ENCODE measurements around the gene SH3GL1. TPM values are rescaled to one million over a fixed set of nuclear protein-coding genes. Genes with fewer than 3 reads are reported as not detected.
A peak's percentile ranks its signal among the peaks of the same experiment; 100 is the strongest.
"Not testable (repeated sequence)": the region's sequence is repeated elsewhere in the genome, so short reads cannot be mapped to it uniquely, and the experiment has no call there.

SH3GL1 gene
- total RNA-seq, 2 experiments from 2014 or later = 62.1 to 64.0 TPM

- ChIA-PET POLR2A (no interaction called here), CTCF (interaction anchor here (5.7 kb wide), 1 partner anchor 83 kb away, joined by 69 read pairs; no protein-coding TSS in a partner anchor)
- Mint-ChIP-seq H3K36me3 (ENCODE audit: low read depth) (peaks cover 13% of the 10 kb centered on the region), H3K27ac (no peak overlapping the region), H3K4me3 (no peak overlapping the region), H3K4me1 (peaks cover 3% of the 10 kb centered on the region), H3K27me3 (no peaks in the 10 kb centered on the region), H3K9me3 (no peaks in the 10 kb centered on the region)
- DNase-seq = no peak
Measured at GRCh38 chr19:4350111-4350510, 50.2 kb downstream of the SH3GL1 start.

GRCh38 chr19:4349225-4349624, 51.1 kb downstream of the SH3GL1 start:
- H3K4me1 Mint-ChIP-seq, H3K27ac Mint-ChIP-seq, CTCF ChIA-PET, H3K9me3 Mint-ChIP-seq, H3K4me3 Mint-ChIP-seq, DNase-seq, POLR2A ChIA-PET, H3K27me3 Mint-ChIP-seq: not testable (repeated sequence)
- H3K36me3 Mint-ChIP-seq (ENCODE audit: low read depth) = peaks cover 10% of the 10 kb centered on the region

GRCh38 chr19:4347521-4347920, 52.8 kb downstream of the SH3GL1 start:
- ChIA-PET POLR2A (no interaction called here), CTCF (interaction anchor here (0.6 to 1.3 kb wide), 2 partner anchors 80 to 1144 kb away, joined by 3 read pairs; no protein-coding TSS in a partner anchor)
- no peak overlapping the region for H3K27ac Mint-ChIP-seq
- H3K36me3 Mint-ChIP-seq (ENCODE audit: low read depth) = peaks cover 10% of the 10 kb centered on the region
- no peaks in the 10 kb centered on the region for H3K9me3 Mint-ChIP-seq
- peaks cover 15% of the 10 kb centered on the region for H3K4me1 Mint-ChIP-seq
- no peak overlapping the region for H3K4me3 Mint-ChIP-seq
- no peaks in the 10 kb centered on the region for H3K27me3 Mint-ChIP-seq
- no peak for DNase-seq

GRCh38 chr19:4346020-4346383, 54.3 kb downstream of the SH3GL1 start:
- CTCF ChIA-PET = no interaction called here
- POLR2A ChIA-PET = no interaction called here
- H3K27ac Mint-ChIP-seq = no peak overlapping the region
- peaks cover 21% of the 10 kb centered on the region for H3K4me1 Mint-ChIP-seq
- no peaks in the 10 kb centered on the region for H3K9me3 Mint-ChIP-seq
- DNase-seq = no peak
- H3K27me3 Mint-ChIP-seq = no peaks in the 10 kb centered on the region
- no peak overlapping the region for H3K4me3 Mint-ChIP-seq
- peaks cover 10% of the 10 kb centered on the region for H3K36me3 Mint-ChIP-seq (ENCODE audit: low read depth)

- H3K4me1 Mint-ChIP-seq = peaks cover 21% of the 10 kb centered on the region
- no peak for DNase-seq
- H3K4me3 Mint-ChIP-seq = peak overlapping the region; percentile 47
- no peak overlapping the region for H3K27ac Mint-ChIP-seq
- no peaks in the 10 kb centered on the region for H3K9me3 Mint-ChIP-seq
- ChIA-PET CTCF (no interaction called here), POLR2A (no interaction called here)
- peaks cover 9% of the 10 kb centered on the region for H3K36me3 Mint-ChIP-seq (ENCODE audit: low read depth)
- H3K27me3 Mint-ChIP-seq = no peaks in the 10 kb centered on the region
Measured at GRCh38 chr19:4345342-4346019, 54.9 kb downstream of the SH3GL1 start.

DNA sequence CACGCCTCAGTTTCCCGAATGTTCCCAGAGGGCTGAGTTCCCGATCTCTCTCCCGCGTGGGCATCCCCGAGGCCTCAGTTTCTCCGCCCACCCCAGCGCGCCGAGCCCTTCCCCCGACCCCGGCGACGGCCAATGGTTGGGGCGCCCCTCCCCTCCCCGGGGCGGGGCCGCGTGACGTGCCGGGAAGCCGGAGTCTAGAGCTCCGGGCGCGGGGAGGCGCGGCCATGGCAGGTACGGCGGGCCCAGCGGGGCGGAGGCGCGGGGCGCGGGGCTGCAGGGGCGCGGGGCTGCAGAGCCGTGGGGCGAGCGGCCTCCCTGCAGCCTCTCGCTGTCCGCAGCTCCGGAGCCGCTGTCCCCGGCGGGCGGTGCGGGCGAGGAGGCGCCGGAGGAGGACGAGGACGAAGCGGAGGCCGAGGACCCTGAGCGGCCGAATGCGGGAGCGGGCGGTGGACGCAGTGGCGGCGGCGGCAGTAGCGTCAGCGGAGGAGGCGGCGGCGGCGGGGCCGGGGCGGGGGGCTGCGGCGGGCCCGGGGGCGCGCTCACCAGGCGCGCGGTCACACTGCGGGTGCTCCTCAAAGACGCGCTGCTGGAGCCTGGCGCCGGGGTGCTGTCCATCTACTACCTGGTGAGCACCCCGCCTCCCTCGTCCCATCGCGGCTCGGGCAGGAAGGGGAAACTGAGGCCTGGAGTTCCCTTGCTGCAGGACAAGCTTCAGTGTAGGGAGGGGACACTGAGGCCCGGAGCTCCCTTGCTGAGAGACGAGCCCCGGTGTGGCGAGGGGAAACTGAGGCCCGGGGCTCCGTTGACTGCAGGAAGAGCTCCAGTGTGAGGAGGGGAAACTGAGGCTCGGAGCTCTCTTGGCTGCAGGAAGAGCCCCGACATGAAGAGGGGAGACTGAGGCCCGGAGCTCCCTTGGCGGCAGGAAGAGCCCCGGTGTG, 56.7 kb downstream of the SH3GL1 start, which contains the start of gene MPND:
MPND (plus strand) TSS at position 193 of the 938 bp plus-strand sequence; CDS start at position 225, 32 bp downstream.
- H3K36me3 Mint-ChIP-seq (ENCODE audit: low read depth) = peaks cover 8% of the 10 kb centered on the region
- ChIA-PET POLR2A (interaction anchor here (0.9 to 3.1 kb wide), 21 partner anchors 9 to 128 kb away, joined by 3 to 22 read pairs (median 6); partner anchors contain the start of genes CHAF1A, SH3GL1 and YJU2), CTCF (interaction anchor here (0.6 to 3.5 kb wide), 17 partner anchors 9 to 378 kb away, joined by 3 to 63 read pairs (median 4); partner anchors contain the start of genes CHAF1A, FSD1 and SH3GL1)
- H3K9me3 Mint-ChIP-seq = no peaks in the 10 kb centered on the region
- peak; percentile 95 for DNase-seq
- peak within 1 kb of the TSS; percentile 90 for H3K4me3 Mint-ChIP-seq
- H3K27ac Mint-ChIP-seq = peak within 1 kb of the TSS; percentile 90
- no peaks in the 10 kb centered on the region for H3K27me3 Mint-ChIP-seq
- H3K4me1 Mint-ChIP-seq = peaks cover 28% of the 10 kb centered on the region

DNA sequence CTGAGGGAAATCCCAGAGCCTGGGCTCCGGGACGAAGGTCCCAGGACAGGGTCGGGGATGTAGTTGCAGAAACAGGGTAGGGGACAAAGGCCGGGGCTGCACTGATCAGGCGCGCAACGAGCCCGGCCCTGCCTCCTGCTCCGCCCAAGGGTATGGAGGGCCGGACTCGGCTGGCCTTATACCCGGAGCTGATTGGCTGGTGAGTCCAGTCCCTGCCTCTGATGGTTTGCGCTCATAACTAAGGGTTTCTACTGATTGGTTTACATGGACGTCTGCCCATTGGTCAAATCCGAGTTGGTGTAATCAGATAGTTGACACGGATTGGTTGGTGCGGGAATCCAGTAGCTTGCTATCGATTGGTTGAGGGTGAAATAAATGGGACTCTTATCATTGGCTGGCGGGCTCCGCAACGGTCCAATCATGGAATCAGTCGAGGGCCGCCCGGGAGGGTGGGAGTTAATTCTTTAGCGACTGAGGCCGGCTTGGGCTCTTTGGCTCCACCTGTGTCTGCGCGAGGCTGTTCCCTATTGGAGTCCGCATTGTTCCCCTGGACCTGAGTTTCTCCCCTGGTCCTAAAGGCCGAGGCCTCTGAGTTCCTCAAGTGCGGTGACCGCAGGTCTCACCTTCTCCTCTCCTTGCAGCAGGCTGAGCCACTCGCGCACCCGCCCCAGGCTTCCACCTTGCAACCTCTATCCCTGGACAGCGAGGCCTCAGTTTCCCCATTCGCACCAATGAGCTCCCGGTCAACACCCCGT, 57.6 kb downstream of the SH3GL1 start:
- Mint-ChIP-seq H3K4me3 (peak overlapping the region; percentile 90), H3K27me3 (no peaks in the 10 kb centered on the region), H3K36me3 (ENCODE audit: low read depth) (peaks cover 8% of the 10 kb centered on the region), H3K4me1 (peaks cover 36% of the 10 kb centered on the region), H3K27ac (peak overlapping the region; percentile 90), H3K9me3 (no peaks in the 10 kb centered on the region)
- POLR2A ChIA-PET = interaction anchor here (0.9 to 3.1 kb wide), 21 partner anchors 9 to 128 kb away, joined by 3 to 22 read pairs (median 6); partner anchors contain the start of genes CHAF1A, SH3GL1 and YJU2
- DNase-seq = peak; percentile 96
- CTCF ChIA-PET = interaction anchor here (0.6 to 3.5 kb wide), 26 partner anchors 9 to 379 kb away, joined by 3 to 63 read pairs (median 4); partner anchors contain the start of genes CHAF1A, FSD1 and SH3GL1

GRCh38 chr19:4342314-4342614, 58.1 kb downstream of the SH3GL1 start:
- Mint-ChIP-seq H3K27me3 (no peaks in the 10 kb centered on the region), H3K9me3 (no peaks in the 10 kb centered on the region)
- no peak for DNase-seq

DNA sequence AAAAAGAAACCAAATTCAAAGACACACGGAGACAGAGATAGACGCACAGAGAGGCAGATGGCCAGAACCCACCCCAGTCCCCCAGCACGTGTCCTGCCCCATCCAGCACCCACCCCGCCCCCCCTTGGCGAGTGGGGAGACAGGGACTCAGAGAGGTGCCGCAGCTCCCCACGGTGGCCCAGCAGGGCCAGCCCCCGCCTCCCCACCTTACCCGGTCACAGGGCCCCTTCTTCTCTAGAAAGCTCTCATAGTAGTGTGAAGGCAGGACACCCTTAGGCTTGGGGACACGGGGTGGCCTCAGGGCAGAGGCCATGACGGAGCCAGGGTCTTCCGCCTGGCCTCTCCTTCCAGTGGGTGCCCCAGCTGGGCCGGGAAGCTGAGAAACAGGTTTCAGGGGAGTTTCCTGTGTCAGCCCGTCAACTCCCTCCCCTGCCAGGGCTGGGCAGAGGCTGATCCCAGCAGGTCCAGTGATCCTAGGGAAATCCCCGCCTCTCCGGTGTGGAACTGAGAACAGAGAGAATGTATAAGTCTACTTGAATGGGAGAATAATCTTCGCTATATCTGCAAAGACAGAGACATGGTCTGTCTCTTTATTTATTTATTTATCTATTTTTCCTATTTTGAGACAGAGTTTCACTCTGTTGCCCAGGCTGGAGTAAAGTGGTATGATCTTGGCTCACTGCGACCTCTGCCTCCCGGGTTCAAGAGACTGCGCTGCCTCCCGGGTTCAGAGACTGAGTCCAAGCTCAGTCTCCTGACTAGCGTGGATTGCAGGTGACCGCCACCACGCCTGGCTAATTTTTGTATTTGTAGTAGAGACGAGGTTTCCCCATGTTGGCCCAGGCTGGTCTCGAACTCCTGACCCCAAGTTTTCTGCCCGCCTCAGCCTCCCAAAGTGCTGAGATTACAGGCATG, 61.6 kb downstream of the SH3GL1 start, which contains the start of gene STAP2:
STAP2 (minus strand) TSS at position 387 of the 915 bp plus-strand sequence; CDS start at position 313, 74 bp downstream.
- H3K9me3 Mint-ChIP-seq = peaks cover 2% of the 10 kb centered on the region
- ChIA-PET CTCF (interaction anchor here (0.9 to 1.4 kb wide), 4 partner anchors 14 to 72 kb away, joined by 3 to 9 read pairs (median 5); partner anchors contain the start of gene SH3GL1), POLR2A (interaction anchor here (0.7 to 2.0 kb wide), 9 partner anchors 9 to 229 kb away, joined by 3 to 4 read pairs (median 3); partner anchors contain the start of genes CHAF1A and YJU2)
- peak within 1 kb of the TSS; percentile 72 for H3K27ac Mint-ChIP-seq
- H3K27me3 Mint-ChIP-seq = no peaks in the 10 kb centered on the region
- H3K36me3 Mint-ChIP-seq (ENCODE audit: low read depth) = peaks cover 8% of the 10 kb centered on the region
- H3K4me3 Mint-ChIP-seq = peak within 1 kb of the TSS; percentile 79
- DNase-seq = peak; percentile 37
- H3K4me1 Mint-ChIP-seq = peaks cover 29% of the 10 kb centered on the region

More at GRCh38 chr19:4342314-4342614, 58.1 kb downstream of the SH3GL1 start:
- H3K4me1 Mint-ChIP-seq = peaks cover 37% of the 10 kb centered on the region
- ChIA-PET CTCF (interaction anchor here (0.6 to 3.5 kb wide), 20 partner anchors 9 to 354 kb away, joined by 3 to 63 read pairs (median 5); partner anchors contain the start of genes CHAF1A, FSD1 and SH3GL1), POLR2A (interaction anchor here (0.9 to 3.1 kb wide), 14 partner anchors 9 to 129 kb away, joined by 3 to 22 read pairs (median 12); partner anchors contain the start of genes CHAF1A, SH3GL1 and YJU2)
- peaks cover 8% of the 10 kb centered on the region for H3K36me3 Mint-ChIP-seq (ENCODE audit: low read depth)
- peak overlapping the region; percentile 90 for H3K4me3 Mint-ChIP-seq
- peak overlapping the region; percentile 90 for H3K27ac Mint-ChIP-seq

GRCh38 chr19:4337906-4338440, 62.4 kb downstream of the SH3GL1 start:
- peaks cover 26% of the 10 kb centered on the region for H3K4me1 Mint-ChIP-seq
- no peak for DNase-seq
- peaks cover 2% of the 10 kb centered on the region for H3K9me3 Mint-ChIP-seq
- peaks cover 8% of the 10 kb centered on the region for H3K36me3 Mint-ChIP-seq (ENCODE audit: low read depth)
- ChIA-PET CTCF (interaction anchor here (0.6 to 1.4 kb wide), 4 partner anchors 14 to 1387 kb away, joined by 3 to 9 read pairs (median 5); partner anchors contain the start of gene SH3GL1), POLR2A (interaction anchor here (0.6 to 2.0 kb wide), 8 partner anchors 8 to 64 kb away, joined by 3 to 4 read pairs (median 3); partner anchors contain the start of genes CHAF1A and FSD1)
- no peaks in the 10 kb centered on the region for H3K27me3 Mint-ChIP-seq
- H3K4me3 Mint-ChIP-seq = peak overlapping the region; percentile 79
- H3K27ac Mint-ChIP-seq = peak overlapping the region; percentile 72

DNA sequence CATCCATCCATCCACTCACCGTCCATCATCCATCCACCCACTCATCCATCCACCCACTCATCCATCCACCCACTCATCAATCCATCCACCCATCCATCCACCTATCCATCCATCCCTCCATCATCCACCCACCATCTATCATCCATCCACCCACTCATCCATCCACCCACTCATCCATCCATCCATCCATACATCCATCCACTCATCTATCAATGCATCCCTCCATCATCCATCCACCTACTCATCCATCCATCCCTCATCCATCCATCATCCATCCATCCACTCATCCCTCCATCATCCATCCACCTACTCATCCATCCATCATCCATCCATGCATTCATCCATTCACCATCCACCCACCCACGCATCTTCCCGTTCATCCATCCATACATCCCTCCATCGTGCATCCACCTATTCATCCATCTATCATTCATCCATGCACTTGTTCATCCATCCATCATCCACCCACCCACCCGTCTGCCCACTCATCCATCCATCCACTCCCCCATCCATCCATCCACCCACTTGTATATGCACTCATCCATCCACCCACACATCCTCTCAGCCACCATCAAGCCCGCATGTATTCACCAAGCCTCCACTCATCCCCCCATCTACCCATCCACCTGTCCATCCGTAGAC, 65.3 kb downstream of the SH3GL1 start:
- no peak overlapping the region for H3K4me3 Mint-ChIP-seq
- no peak overlapping the region for H3K27ac Mint-ChIP-seq
- peaks cover 8% of the 10 kb centered on the region for H3K36me3 Mint-ChIP-seq (ENCODE audit: low read depth)
- H3K4me1 Mint-ChIP-seq = peaks cover 18% of the 10 kb centered on the region
- DNase-seq = no peak
- CTCF ChIA-PET = no interaction called here
- H3K9me3 Mint-ChIP-seq = peaks cover 2% of the 10 kb centered on the region
- no peaks in the 10 kb centered on the region for H3K27me3 Mint-ChIP-seq
- POLR2A ChIA-PET = no interaction called here
